ENCODE measurements around the gene TMPRSS6. TPM values are rescaled to one million over a fixed set of nuclear protein-coding genes. Genes with fewer than 3 reads are reported as not detected.

Gene TMPRSS6
- total and polyA plus RNA-seq, 4 donors, result 0.09 to 1.0 (median 0.69) TPM

- Histone ChIP-seq H3K36me3 (ENCODE audit: control insufficient read depth in 4 of 4, insufficient read depth in 4 of 4, low read length in 4 of 4) (no peaks in the 10 kb centered on the region), H3K27ac (ENCODE audit: low read depth in 1 of 2, low read length in 1 of 2) (no peak overlapping the region), H3K27me3 (ENCODE audit: control insufficient read depth in 3 of 3, insufficient read depth in 3 of 3, low read length in 2 of 3) (peaks cover 0 to under 1% (median 0%) of the 10 kb centered on the region in 3 donors), H3K4me1 (ENCODE audit: control insufficient read depth in 5 of 5, insufficient read depth in 5 of 5, low read length in 5 of 5) (no peaks in the 10 kb centered on the region), H3K9ac (ENCODE audit: insufficient read depth in 1 of 2, low read length in 2 of 2) (no peak overlapping the region), H3K9me3 (ENCODE audit: control insufficient read depth in 4 of 4, insufficient read depth in 3 of 4, low read length in 3 of 4) (no peaks in the 10 kb centered on the region), H3K4me3 (no peak overlapping the region)
- WGBS, 2 donors, result 92 to 99% methylated on average over 6 of the region's 6 CpGs
- no peak for ATAC-seq (ENCODE audit: insufficient read depth, low FRiP score)
- no peak for DNase-seq
- TF ChIP-seq CTCF (IDR thresholded peaks at IDR 0.05; ENCODE audit: control extremely low read depth, extremely low read depth), result no peak
Observed at GRCh38 chr22:37153901-37154300, 44.4 kb upstream of the TMPRSS6 start.

- Histone ChIP-seq H3K4me3 (no peak overlapping the region), H3K4me1 (ENCODE audit: control insufficient read depth in 5 of 5, insufficient read depth in 5 of 5, low read length in 5 of 5) (no peaks in the 10 kb centered on the region), H3K27me3 (ENCODE audit: control insufficient read depth in 3 of 3, insufficient read depth in 3 of 3, low read length in 2 of 3) (peaks cover 0 to 1% (median 0%) of the 10 kb centered on the region in 3 donors), H3K9me3 (ENCODE audit: control insufficient read depth in 4 of 4, insufficient read depth in 3 of 4, low read length in 3 of 4) (no peaks in the 10 kb centered on the region), H3K9ac (ENCODE audit: insufficient read depth in 1 of 2, low read length in 2 of 2) (no peak overlapping the region), H3K27ac (ENCODE audit: low read depth in 1 of 2, low read length in 1 of 2) (no peak overlapping the region), H3K36me3 (ENCODE audit: control insufficient read depth in 4 of 4, insufficient read depth in 4 of 4, low read length in 4 of 4) (no peaks in the 10 kb centered on the region)
- DNase-seq (no peak), ATAC-seq (ENCODE audit: insufficient read depth, low FRiP score) (no peak)
- no peak for TF ChIP-seq CTCF (IDR thresholded peaks at IDR 0.05; ENCODE audit: control extremely low read depth, extremely low read depth)
Observed at GRCh38 chr22:37151401-37151800, 41.9 kb upstream of the TMPRSS6 start.

GRCh38 chr22:37150701-37151100, 41.2 kb upstream of the TMPRSS6 start:
- TF ChIP-seq CTCF (IDR thresholded peaks at IDR 0.05; ENCODE audit: control extremely low read depth, extremely low read depth), result no peak
- ATAC-seq (ENCODE audit: insufficient read depth, low FRiP score) (no peak), DNase-seq (no peak)
- Histone ChIP-seq H3K4me3 (no peak overlapping the region), H3K27me3 (ENCODE audit: control insufficient read depth in 3 of 3, insufficient read depth in 3 of 3, low read length in 2 of 3) (peaks cover 0 to 5% (median 0%) of the 10 kb centered on the region in 3 donors), H3K4me1 (ENCODE audit: control insufficient read depth in 5 of 5, insufficient read depth in 5 of 5, low read length in 5 of 5) (peaks cover 0 to under 1% (median 0%) of the 10 kb centered on the region in 5 donors), H3K9me3 (ENCODE audit: control insufficient read depth in 4 of 4, insufficient read depth in 3 of 4, low read length in 3 of 4) (no peaks in the 10 kb centered on the region), H3K36me3 (ENCODE audit: control insufficient read depth in 4 of 4, insufficient read depth in 4 of 4, low read length in 4 of 4) (no peaks in the 10 kb centered on the region), H3K9ac (ENCODE audit: insufficient read depth in 1 of 2, low read length in 2 of 2) (no peak overlapping the region), H3K27ac (ENCODE audit: low read depth in 1 of 2, low read length in 1 of 2) (no peak overlapping the region)
